Spleen (tissue), 11 donors: ENCODE results near the gene TXNRD2. TPM values are rescaled to one million over a fixed set of nuclear protein-coding genes. Genes with fewer than 3 reads are reported as not detected.

Experiments
- DNase-seq: peaks from one replicate; pipeline ENCODE4 v3.0.0-alpha.2; 2020
- H3K27ac ChIP-seq, 8 donors: fragments of 200-600 bp; sonication (generic) in 7 of 8; 1 replicate in 4 of 8; 2 replicates in 4 of 8; pipeline versions ENCODE4 v1.5.0 to v1.8.0; 2016 to 2021; ENCODE audit warnings: inconsistent platforms in 4 of 8, mild to moderate bottlenecking in 4 of 8, moderate library complexity in 1 of 8
- H3K27me3 ChIP-seq, 7 donors: fragments of 200-600 bp; sonication (generic) in 6 of 7; replicated peaks in 1 of 7; 1 replicate in 4 of 7; 2 replicates in 3 of 7; pipeline versions ENCODE4 v1.5.0 to v1.8.0; 2016 to 2021; ENCODE audit warnings: inconsistent platforms in 3 of 7, mild to moderate bottlenecking in 1 of 7
- H3K36me3 ChIP-seq, 6 donors: fragments of 200-600 bp; sonication (generic) in 5 of 6; 1 replicate in 4 of 6; 2 replicates in 2 of 6; pipeline versions ENCODE4 v1.5.0 to v1.8.0; 2016 to 2021; ENCODE audit warnings: inconsistent platforms in 2 of 6
- H3K4me1 ChIP-seq, 6 donors: fragments of 200-600 bp; sonication (generic) in 5 of 6; 1 replicate in 3 of 6; 2 replicates in 3 of 6; pipeline versions ENCODE4 v1.5.0 to v1.8.0; 2016 to 2021; ENCODE audit warnings: inconsistent platforms in 3 of 6
- H3K4me3 ChIP-seq, 8 donors: fragments of 200-600 bp; sonication (generic) in 7 of 8; 1 replicate in 4 of 8; 2 replicates in 4 of 8; pipeline versions ENCODE4 v1.5.0 to v1.8.0; 2016 to 2021; ENCODE audit warnings: inconsistent platforms in 4 of 8, mild to moderate bottlenecking in 4 of 8, moderate library complexity in 2 of 8
- H3K9me3 ChIP-seq, 8 donors: fragments of 200-600 bp; sonication (generic) in 7 of 8; 1 replicate in 4 of 8; 2 replicates in 4 of 8; pipeline versions ENCODE4 v1.5.0 to v1.8.0; 2016 to 2021; ENCODE audit warnings: inconsistent platforms in 4 of 8
- POLR2A ChIP-seq, 3 donors: fragments of 450-650 bp; IDR thresholded peaks; one replicate each; pipeline ENCODE4 v1.5.1; 2017; ENCODE audit warnings: antibody characterized with exemption in 3 of 3, mild to moderate bottlenecking in 1 of 3
- POLR2AphosphoS5 ChIP-seq, 3 donors: sonication (generic); formaldehyde crosslinking; IDR thresholded peaks; one replicate each; pipeline ENCODE4 v1.5.1; 2017; ENCODE audit warnings: antibody characterized with exemption in 3 of 3
- WGBS, 5 donors: extraction: QIAGEN DNeasy Blood & Tissue Kit in 3 of 5; methylation state at CpG; one replicate each; pipeline versions ENCODE4 v1.1.5 to v1.1.7; 2013 to 2018; 5-methylcytosine and 5-hydroxymethylcytosine counted together
- intact Hi-C: fragments of 100-400 bp; cut with DNase I; formaldehyde crosslinking; loops from one replicate; pipeline ENCODE4 v1.15.0; 2023; ENCODE audit warnings: low total_unique reads
- polyA plus RNA-seq, 3 donors: library from polyadenylated mRNA; stranded (reverse); fragments of 200-250 nt; gene quantifications; one replicate each; pipeline ENCODE4 v1.2.1, GENCODE V29; 2013
- total RNA-seq, 7 donors: library from RNA; depleted of rRNA in 3 of 7; stranded (reverse); fragments of >200 nt in 3 of 7; fragmentation: NEBNext Ultra II Directional in 4 of 7; extraction: Animal tissue kit (Norgen Biotek cat#: 25700) in 4 of 7; gene quantifications; one replicate each; pipeline versions ENCODE4 v1.1.0 to v1.2.1, GENCODE V29; 2016 to 2021
- TF ChIP-seq, protein P1 (sequence below), 11 experiments: fragments of 200-600 bp in 7 of 11; fragments of 450-650 bp in 4 of 11; sonication (generic) in 4 of 11; IDR thresholded peaks in 8 of 11; conservative IDR thresholded peaks in 3 of 11; 1 replicate in 7 of 11; 2 replicates in 4 of 11; pipeline versions ENCODE4 v1.4.0 to v1.8.0; 2016 to 2021; ENCODE audit warnings: antibody characterized with exemption in 11 of 11, inconsistent platforms in 4 of 11, mild to moderate bottlenecking in 1 of 11
- donor health status: healthy with polysubstance abuse.
- donor health status: DM: no; HTN: no; CAD: no; lungs with moderate emphysema.
- donor health status: DM: no; HTN: no; CAD: no.
- donor health status: Bipolar disorder and iron deficiency.
- donor health status: healthy.
- donor health status: DM: no; HTN: no; CAD: no.
- donor health status: DM: yes; HTN: yes; CAD: no.

Gene TXNRD2
- total and polyA plus RNA-seq, 10 donors, result 21.6 to 45.9 (median 35.5) TPM

- no peak for DNase-seq
- H3K4me3 ChIP-seq, result no peak overlapping the region
- H3K4me1 ChIP-seq, result peaks cover 0 to 76% (median 28%) of the 10 kb centered on the region in 6 donors
- 85 to 96% (median 92%) methylated on average over 4 to 9 of the region's 9 CpGs for WGBS, 5 donors
- TF ChIP-seq, protein P1, sequence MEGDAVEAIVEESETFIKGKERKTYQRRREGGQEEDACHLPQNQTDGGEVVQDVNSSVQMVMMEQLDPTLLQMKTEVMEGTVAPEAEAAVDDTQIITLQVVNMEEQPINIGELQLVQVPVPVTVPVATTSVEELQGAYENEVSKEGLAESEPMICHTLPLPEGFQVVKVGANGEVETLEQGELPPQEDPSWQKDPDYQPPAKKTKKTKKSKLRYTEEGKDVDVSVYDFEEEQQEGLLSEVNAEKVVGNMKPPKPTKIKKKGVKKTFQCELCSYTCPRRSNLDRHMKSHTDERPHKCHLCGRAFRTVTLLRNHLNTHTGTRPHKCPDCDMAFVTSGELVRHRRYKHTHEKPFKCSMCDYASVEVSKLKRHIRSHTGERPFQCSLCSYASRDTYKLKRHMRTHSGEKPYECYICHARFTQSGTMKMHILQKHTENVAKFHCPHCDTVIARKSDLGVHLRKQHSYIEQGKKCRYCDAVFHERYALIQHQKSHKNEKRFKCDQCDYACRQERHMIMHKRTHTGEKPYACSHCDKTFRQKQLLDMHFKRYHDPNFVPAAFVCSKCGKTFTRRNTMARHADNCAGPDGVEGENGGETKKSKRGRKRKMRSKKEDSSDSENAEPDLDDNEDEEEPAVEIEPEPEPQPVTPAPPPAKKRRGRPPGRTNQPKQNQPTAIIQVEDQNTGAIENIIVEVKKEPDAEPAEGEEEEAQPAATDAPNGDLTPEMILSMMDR (IDR thresholded peaks at IDR 0.05 in 8 of 11, conservative IDR thresholded peaks at IDR 0.05 in 3 of 11), result no peak
- peak in 1 of 3 donors; percentile 46 for TF ChIP-seq POLR2AphosphoS5 (IDR thresholded peaks at IDR 0.05)
- H3K27me3 ChIP-seq, result no peaks in the 10 kb centered on the region
- intact Hi-C loops, result loop anchor here (5.0 to 10.0 kb wide), 2 partner anchors 40 to 153 kb away; no protein-coding TSS in a partner anchor
- H3K36me3 ChIP-seq, result peaks cover 0 to 85% (median 23%) of the 10 kb centered on the region in 6 donors
- peak overlapping the region in 3 of 8 donors; percentile 36 to 58 (median 43) for H3K27ac ChIP-seq
- no peaks in the 10 kb centered on the region for H3K9me3 ChIP-seq
Observed at GRCh38 chr22:19972251-19972650, 30.6 kb upstream of the TXNRD2 start.

GRCh38 chr22:19971276-19972124, 29.9 kb upstream of the TXNRD2 start:
- Histone ChIP-seq H3K27me3 (no peaks in the 10 kb centered on the region), H3K9me3 (no peaks in the 10 kb centered on the region), H3K36me3 (peaks cover 0 to 85% (median 28%) of the 10 kb centered on the region in 6 donors), H3K27ac (peak overlapping the region in 4 of 8 donors; percentile 25 to 58 (median 40)), H3K4me1 (peaks cover 0 to 78% (median 28%) of the 10 kb centered on the region in 6 donors), H3K4me3 (no peak overlapping the region)
- TF ChIP-seq POLR2A (IDR thresholded peaks at IDR 0.05) (no peak), POLR2AphosphoS5 (IDR thresholded peaks at IDR 0.05) (peak; percentile 22 to 71 (median 39))
- TF ChIP-seq, protein P1 (IDR thresholded peaks at IDR 0.05 in 8 of 11, conservative IDR thresholded peaks at IDR 0.05 in 3 of 11), result no peak
- intact Hi-C loops, result loop anchor here (5.0 to 10.0 kb wide), 2 partner anchors 41 to 153 kb away; no protein-coding TSS in a partner anchor
- WGBS, 5 donors, result 51 to 66% (median 55%) methylated on average over 19 to 28 of the region's 28 CpGs
- no peak for DNase-seq

GRCh38 chr22:19970479-19971275, 29.1 kb upstream of the TXNRD2 start:
- Histone ChIP-seq H3K4me3 (no peak overlapping the region), H3K9me3 (no peaks in the 10 kb centered on the region), H3K36me3 (peaks cover 0 to 90% (median 28%) of the 10 kb centered on the region in 6 donors), H3K27ac (peak overlapping the region in 4 of 8 donors; percentile 22 to 58 (median 40)), H3K27me3 (no peaks in the 10 kb centered on the region), H3K4me1 (peaks cover 0 to 80% (median 28%) of the 10 kb centered on the region in 6 donors)
- WGBS, 5 donors, result 48 to 69% (median 59%) methylated on average over 18 to 25 of the region's 25 CpGs
- intact Hi-C loops, result loop anchor here (5.0 to 10.0 kb wide), 2 partner anchors 42 to 154 kb away; no protein-coding TSS in a partner anchor
- peak; percentile 93 for DNase-seq
- TF ChIP-seq, protein P1 (IDR thresholded peaks at IDR 0.05 in 8 of 11, conservative IDR thresholded peaks at IDR 0.05 in 3 of 11), result peak; percentile 82 to 98 (median 92)
- no peak for TF ChIP-seq POLR2A (IDR thresholded peaks at IDR 0.05)
- TF ChIP-seq POLR2AphosphoS5 (IDR thresholded peaks at IDR 0.05), result peak; percentile 49 to 72 (median 63)
